ENCODE data around the gene MAGEE2. TPM values are rescaled to one million over a fixed set of nuclear protein-coding genes. Genes with fewer than 3 reads are reported as not detected.

The MAGEE2 gene
- total and polyA plus RNA-seq, 2 of the 4 experiments (the other 2 are of a cell fraction) = not detected

DNA sequence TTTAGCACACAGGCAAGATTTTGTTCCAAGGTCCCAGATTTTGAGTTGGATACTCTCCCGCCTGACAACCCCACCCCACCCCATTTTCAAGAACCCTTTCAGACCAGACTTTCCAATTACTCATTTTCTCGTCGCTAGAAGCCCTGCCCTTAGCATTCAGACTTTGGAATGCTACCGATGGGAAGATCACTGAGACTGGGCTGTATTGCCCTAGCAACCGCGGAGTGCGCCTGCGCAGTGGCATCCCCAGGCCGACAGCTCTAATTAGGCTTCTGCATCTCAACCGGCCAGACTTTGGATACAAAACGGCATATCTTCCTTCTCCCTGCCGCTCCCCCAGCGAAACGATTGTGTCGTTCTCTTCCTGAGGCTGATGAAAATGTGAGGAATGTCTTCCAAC, 3.4 kb downstream of the MAGEE2 start:
- Histone ChIP-seq H3K4me3 (ENCODE audit: insufficient read depth, low read depth, low read length) (no peak overlapping the region), H2AK9ac (replicated peaks; ENCODE audit: low read depth, low read length, poor library complexity) (no peak overlapping the region), H2BK15ac (ENCODE audit: low read depth, low read length) (no peak overlapping the region), H3K27ac (ENCODE audit: insufficient read depth, low read length) (no peak overlapping the region), H3K56ac (ENCODE audit: extremely low read depth, insufficient read depth, low read length) (no peak overlapping the region), H4K5ac (ENCODE audit: low read depth, low read length) (no peak overlapping the region), H3K4me2 (ENCODE audit: low read depth, low read length) (no peak overlapping the region), H2AK5ac (ENCODE audit: low read depth, low read length) (no peak overlapping the region), H3K36me3 (ENCODE audit: control insufficient read depth, insufficient read depth, low read length) (no peaks in the 10 kb centered on the region), H4K20me1 (ENCODE audit: insufficient read depth, low read length) (no peaks in the 10 kb centered on the region), H3K4me1 (ENCODE audit: control insufficient read depth, insufficient read depth, low read length) (no peaks in the 10 kb centered on the region), H3K23ac (ENCODE audit: low read depth, low read length) (no peak overlapping the region), H2BK120ac (ENCODE audit: low read depth, low read length) (no peak overlapping the region), H3K9ac (ENCODE audit: low read depth, low read length) (no peak overlapping the region), H3K18ac (ENCODE audit: low read depth, low read length) (no peak overlapping the region), H3K27me3 (ENCODE audit: control insufficient read depth, insufficient read depth, low read length) (no peaks in the 10 kb centered on the region), H2BK20ac (ENCODE audit: low read depth, low read length) (no peak overlapping the region), H3K14ac (replicated peaks; ENCODE audit: low read depth, low read length) (no peak overlapping the region), H4K91ac (ENCODE audit: insufficient read depth, low read depth, low read length) (no peak overlapping the region), H3K9me1 (ENCODE audit: insufficient read depth, low read length) (no peaks in the 10 kb centered on the region), H3K79me1 (ENCODE audit: low read depth in 1 of 2, low read length in 2 of 2) (no peaks in the 10 kb centered on the region), H2AFZ (replicated peaks; ENCODE audit: low read length, poor library complexity) (no peak overlapping the region), H2BK5ac (ENCODE audit: low read depth, low read length, poor library complexity, severe bottlenecking) (no peak overlapping the region), H3K9me3 (ENCODE audit: control insufficient read depth, insufficient read depth, low read length) (peaks cover 6% of the 10 kb centered on the region; the same call in 1 of the 2 replicates), H3K4ac (ENCODE audit: low read depth, low read length) (no peak overlapping the region), H4K8ac (ENCODE audit: low read depth in 2 of 2, low read length in 2 of 2) (no peak overlapping the region)
- no peak for DNase-seq
- CTCF ChIA-PET = no interaction called here
- TF ChIP-seq CEBPB (IDR thresholded peaks at IDR 0.05; ENCODE audit: low read depth, low read length) (no peak), NFE2L2 (IDR thresholded peaks at IDR 0.05; ENCODE audit: low read depth, low read length) (no peak), CHD1 (IDR thresholded peaks at IDR 0.05; ENCODE audit: low read depth, low read length) (no peak), USF2 (IDR thresholded peaks at IDR 0.05; ENCODE audit: low read depth, low read length) (no peak), BHLHE40 (IDR thresholded peaks at IDR 0.05; ENCODE audit: low read depth, low read length) (no peak), MAZ (IDR thresholded peaks at IDR 0.05; ENCODE audit: borderline replicate concordance, low read depth, low read length) (no peak), CTCF (conservative IDR thresholded peaks at IDR 0.05; ENCODE audit: low read depth, low read length) (no peak), FOS (IDR thresholded peaks at IDR 0.05; ENCODE audit: low read depth, low read length) (no peak), POLR2A (IDR thresholded peaks at IDR 0.05; ENCODE audit: low read depth, low read length) (no peak), RFX5 (IDR thresholded peaks at IDR 0.05; ENCODE audit: low read depth, low read length) (no peak), SMC3 (IDR thresholded peaks at IDR 0.05; ENCODE audit: low read depth, low read length) (no peak), RAD21 (IDR thresholded peaks at IDR 0.05; ENCODE audit: low read length) (no peak), MXI1 (IDR thresholded peaks at IDR 0.05; ENCODE audit: borderline replicate concordance, low read depth, low read length) (no peak), RCOR1 (IDR thresholded peaks at IDR 0.05; ENCODE audit: insufficient replicate concordance, low read length) (no peak), MAFK (IDR thresholded peaks at IDR 0.05; ENCODE audit: low read depth, low read length) (no peak)
- TF ChIP-seq, protein P1, sequence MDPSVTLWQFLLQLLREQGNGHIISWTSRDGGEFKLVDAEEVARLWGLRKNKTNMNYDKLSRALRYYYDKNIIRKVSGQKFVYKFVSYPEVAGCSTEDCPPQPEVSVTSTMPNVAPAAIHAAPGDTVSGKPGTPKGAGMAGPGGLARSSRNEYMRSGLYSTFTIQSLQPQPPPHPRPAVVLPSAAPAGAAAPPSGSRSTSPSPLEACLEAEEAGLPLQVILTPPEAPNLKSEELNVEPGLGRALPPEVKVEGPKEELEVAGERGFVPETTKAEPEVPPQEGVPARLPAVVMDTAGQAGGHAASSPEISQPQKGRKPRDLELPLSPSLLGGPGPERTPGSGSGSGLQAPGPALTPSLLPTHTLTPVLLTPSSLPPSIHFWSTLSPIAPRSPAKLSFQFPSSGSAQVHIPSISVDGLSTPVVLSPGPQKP (IDR thresholded peaks at IDR 0.05; ENCODE audit: borderline replicate concordance, low read depth, low read length) = no peak
- in situ Hi-C loops (cut with MboI; ENCODE audit: low sequenced_read_pairs) (no loop called here), intact Hi-C loops (cut with micrococcal nuclease) (no loop called here), dilution Hi-C loops (cut with HindIII; ENCODE audit: low sequenced_read_pairs, unreplicated experiment) (no loop called here)
- no TSS peak for BruUV-seq (replicated peaks)
- ATAC-seq (ENCODE audit: low read depth) = no peak
- WGBS, 2 experiments (ENCODE audit: extremely low coverage in 2 of 2, insufficient read length in 1 of 2) = 0% methylated on average over 2 of the region's 15 CpGs; no CpG with 5 or more reads in 1 of the 2 experiments
- POLR2A ChIA-PET (ENCODE audit: unreplicated experiment) = no interaction called here

All from IMR-90 (cell line).